Measurements from ENCODE around the gene PLD2.

GRCh38 chr17:4870855-4871254 is 63.9 kb downstream of the PLD2 start:
- TF ChIP-seq CTBP1 (IDR thresholded peaks at IDR 0.05; ENCODE audit: borderline replicate concordance) (no peak), FOXA1 (IDR thresholded peaks at IDR 0.05) (no peak), NFRKB (IDR thresholded peaks at IDR 0.05) (no peak), TARDBP (IDR thresholded peaks at IDR 0.05) (no peak), SP1 (IDR thresholded peaks at IDR 0.05) (no peak), BHLHE40 (IDR thresholded peaks at IDR 0.05; ENCODE audit: borderline replicate concordance) (no peak), FOXK2 (IDR thresholded peaks at IDR 0.05) (no peak)

All from HEK293T (cell line).